K562 (cell line): Measurements from ENCODE around the gene PRKAA1. TPM values are rescaled to one million over a fixed set of nuclear protein-coding genes. Genes with fewer than 3 reads are reported as not detected.

Source experiments
- CREB3 ChIP-seq: fragments of 450-650 bp; conservative IDR thresholded peaks from 2 replicates; pipeline ENCODE4 v1.6.1; 2016; ENCODE audit warnings: missing genetic modification characterization, low read depth, mild to moderate bottlenecking, missing compliant biosample characterization, moderate library complexity
- E2F6 ChIP-seq, 2 experiments: IDR thresholded peaks; 2 replicates each; pipeline ENCODE4 v1.6.1; 2011; ENCODE audit warnings: borderline replicate concordance in 1 of 2, control low read depth in 1 of 2, low read depth in 1 of 2, low read length in 1 of 2, mild to moderate bottlenecking in 1 of 2, mixed read lengths in 1 of 2, moderate library complexity in 1 of 2; ENCODE audit not compliant: insufficient read depth in 1 of 2, insufficient read length in 1 of 2, poor library complexity in 1 of 2, severe bottlenecking in 1 of 2; ENCODE audit errors: extremely low read depth in 1 of 2
- ELF2 ChIP-seq: fragments of 250-450 bp; sonication (Bioruptor Pico); IDR thresholded peaks from 2 replicates; pipeline ENCODE4 v1.5.0; 2021; ENCODE audit warnings: mild to moderate bottlenecking
- MBD1 ChIP-seq: fragments of 250-450 bp; sonication (Bioruptor Pico); IDR thresholded peaks from 2 replicates; pipeline ENCODE4 v1.8.0; 2022; ENCODE audit warnings: inconsistent platforms
- MTF1 ChIP-seq: fragments of 250-450 bp; sonication (Bioruptor Pico); IDR thresholded peaks from 2 replicates; pipeline ENCODE4 v1.9.0; 2021; ENCODE audit warnings: moderate library complexity, mild to moderate bottlenecking, inconsistent platforms, borderline replicate concordance
- PCBP2 ChIP-seq: fragments of 200-400 bp; formaldehyde crosslinking; IDR thresholded peaks from 2 replicates; pipeline ENCODE4 v1.6.1; 2018; ENCODE audit warnings: low read length, low read depth, mild to moderate bottlenecking, moderate library complexity; ENCODE audit not compliant: poor library complexity, severe bottlenecking
- PHF21A ChIP-seq: fragments of 450-650 bp; IDR thresholded peaks from 2 replicates; pipeline ENCODE4 v1.6.1; 2017; ENCODE audit warnings: low read depth, borderline replicate concordance
- PPARD ChIP-seq: fragments of 250-450 bp; sonication (Bioruptor Pico); IDR thresholded peaks from 2 replicates; pipeline ENCODE4 v1.8.0; 2022; ENCODE audit warnings: inconsistent platforms, mild to moderate bottlenecking, moderate library complexity
- RNF219 ChIP-seq: fragments of 250-450 bp; sonication (Bioruptor Pico); IDR thresholded peaks from 2 replicates; pipeline ENCODE4 v1.5.0; 2022; ENCODE audit warnings: mild to moderate bottlenecking
- SRF ChIP-seq, 2 experiments: fragments of 250-450, 450-650 bp in 1 of 2; sonication (Bioruptor Pico) in 1 of 2; sonication (generic) in 1 of 2; formaldehyde crosslinking; IDR thresholded peaks; 2 replicates each; pipeline versions ENCODE4 v1.5.0 to v1.5.1; 2020 to 2022; ENCODE audit warnings: mild to moderate bottlenecking in 1 of 2, missing genetic modification reagents in 1 of 2
- SRSF3 ChIP-seq: fragments of 200-400 bp; formaldehyde crosslinking; IDR thresholded peaks from 2 replicates; pipeline ENCODE4 v1.6.1; 2016; ENCODE audit warnings: mild to moderate bottlenecking, low read length, moderate library complexity; ENCODE audit not compliant: insufficient read depth
- TGIF2 ChIP-seq: sonication (generic); formaldehyde crosslinking; IDR thresholded peaks from 2 replicates; pipeline ENCODE4 v1.8.1; 2022; ENCODE audit warnings: mild to moderate bottlenecking, missing genetic modification reagents, moderate library complexity
- WHSC1 ChIP-seq: IDR thresholded peaks from one replicate; pipeline ENCODE4 v1.6.1; 2012; ENCODE audit warnings: low read length, control low read depth, inconsistent platforms
- ZBTB7A ChIP-seq: IDR thresholded peaks from 2 replicates; pipeline ENCODE4 v1.6.1; 2011; ENCODE audit warnings: low read depth, mild to moderate bottlenecking, low read length, moderate library complexity, borderline replicate concordance; ENCODE audit not compliant: control insufficient read depth
- ZNF398 ChIP-seq: fragments of 250-450 bp; sonication (Bioruptor Pico); IDR thresholded peaks from 2 replicates; pipeline ENCODE4 v1.8.0; 2021; ENCODE audit warnings: moderate library complexity, mild to moderate bottlenecking, inconsistent platforms
- polyA plus RNA-seq, 8 experiments: library from polyadenylated mRNA; depleted of rRNA in 4 of 8; stranded (reverse) in 5 of 8; unstranded in 3 of 8; fragments of >200 nt; fragmentation: Nextera tagmentation in 2 of 8; fragmentation: Illumina TruSeq in 1 of 8; extraction: Ambion mirVana in 2 of 8; extraction: Trizol in 1 of 8; gene quantifications; 2 replicates each; pipeline versions ENCODE4 v1.2.1 to v1.2.3, GENCODE V29; 2011 to 2014; ENCODE audit warnings: inconsistent platforms in 1 of 8, missing spikeins in 1 of 8
- total RNA-seq, 7 experiments: library from RNA; depleted of rRNA in 6 of 7; stranded (reverse); fragments of >200 nt in 6 of 7; fragmentation: Illumina TruSeq in 2 of 7; extraction: Trizol in 2 of 7; gene quantifications; 2 replicates each; pipeline versions ENCODE4 v1.2.1 to v1.2.3, GENCODE V29; 2011 to 2021; ENCODE audit warnings: low replicate concordance in 1 of 7
- TF ChIP-seq, protein P1 (sequence below): fragments of 450-650 bp; formaldehyde crosslinking; conservative IDR thresholded peaks from 2 replicates; pipeline ENCODE4 v1.4.0; 2022; ENCODE audit warnings: mild to moderate bottlenecking, missing genetic modification characterization

PRKAA1 gene
- total and polyA plus RNA-seq, 9 of the 15 experiments (the other 6 are each of a cell fraction or from before 2014, with no cell fraction given), result 24.5 to 84.0 (median 51.4) TPM

- no peak for TF ChIP-seq WHSC1
- TF ChIP-seq, protein P1, sequence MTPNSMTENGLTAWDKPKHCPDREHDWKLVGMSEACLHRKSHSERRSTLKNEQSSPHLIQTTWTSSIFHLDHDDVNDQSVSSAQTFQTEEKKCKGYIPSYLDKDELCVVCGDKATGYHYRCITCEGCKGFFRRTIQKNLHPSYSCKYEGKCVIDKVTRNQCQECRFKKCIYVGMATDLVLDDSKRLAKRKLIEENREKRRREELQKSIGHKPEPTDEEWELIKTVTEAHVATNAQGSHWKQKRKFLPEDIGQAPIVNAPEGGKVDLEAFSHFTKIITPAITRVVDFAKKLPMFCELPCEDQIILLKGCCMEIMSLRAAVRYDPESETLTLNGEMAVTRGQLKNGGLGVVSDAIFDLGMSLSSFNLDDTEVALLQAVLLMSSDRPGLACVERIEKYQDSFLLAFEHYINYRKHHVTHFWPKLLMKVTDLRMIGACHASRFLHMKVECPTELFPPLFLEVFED (CRISPR knock-in tag), result no peak
- no peak for TF ChIP-seq ELF2 (CRISPR knock-in tag)
- no peak; a peak in 1 of 4 replicates for TF ChIP-seq SRF (CRISPR knock-in tag; IDR thresholded peaks at IDR 0.05)
- TF ChIP-seq ZNF398 (CRISPR knock-in tag), result no peak
- no peak for TF ChIP-seq MTF1 (CRISPR knock-in tag)
- TF ChIP-seq CREB3 (tag), result no peak
- TF ChIP-seq SRSF3, result no peak
- no peak for TF ChIP-seq RNF219 (CRISPR knock-in tag)
- no peak for TF ChIP-seq PHF21A
- no peak for TF ChIP-seq MBD1 (CRISPR knock-in tag)
- peak in 1 of 2 experiments; percentile 48 for TF ChIP-seq E2F6 (IDR thresholded peaks at IDR 0.05; ENCODE audit: borderline replicate concordance in 1 of 2, extremely low read depth in 1 of 2, insufficient read depth in 1 of 2, insufficient read length in 1 of 2, low read depth in 1 of 2, low read length in 1 of 2, poor library complexity in 1 of 2, severe bottlenecking in 1 of 2)
- no peak for TF ChIP-seq PPARD (CRISPR knock-in tag)
- peak; percentile 63; the same call in 1 of the 2 replicates for TF ChIP-seq ZBTB7A
- no peak for TF ChIP-seq TGIF2 (CRISPR knock-in tag)
- no peak for TF ChIP-seq PCBP2
Measured at GRCh38 chr5:40797273-40798011, 732 bp downstream of the PRKAA1 start (continued).
